ENCODE measurements around the gene TMEM178B. TPM values are rescaled to one million over a fixed set of nuclear protein-coding genes. Genes with fewer than 3 reads are reported as not detected.
"Not testable (repeated sequence)": the region's sequence is repeated elsewhere in the genome, so short reads cannot be mapped to it uniquely, and the experiment has no call there.

TMEM178B gene
- total and polyA plus RNA-seq, 3 experiments from 2014 or later: 0.02 to 1.1 (median 0.97) TPM

- Histone ChIP-seq H3K4me3 (ENCODE audit: low read length) (no peak overlapping the region), H3K9me3 (ENCODE audit: low read length) (no peaks in the 10 kb centered on the region), H3K27ac (ENCODE audit: low read depth, low read length) (no peak overlapping the region), H3K4me1 (ENCODE audit: insufficient read depth, low read length) (no peaks in the 10 kb centered on the region), H3K36me3 (ENCODE audit: insufficient read depth, low read length) (no peaks in the 10 kb centered on the region), H3K27me3 (ENCODE audit: insufficient read depth, low read length, poor library complexity, severe bottlenecking) (no peaks in the 10 kb centered on the region)
- Mint-ChIP-seq H3K4me3 (no peak overlapping the region), H3K36me3 (peaks cover 0 to 3% (median 0%) of the 10 kb centered on the region in 3 donors), H3K4me1 (peaks cover 11 to 12% (median 12%) of the 10 kb centered on the region in 3 donors), H3K27me3 (peaks cover 0 to 9% of the 10 kb centered on the region in 2 donors), H3K9me3 (no peaks in the 10 kb centered on the region), H3K27ac (no peak overlapping the region)
- CTCF ChIA-PET: no interaction called here
- POLR2A ChIA-PET: no interaction called here
- DNase-seq: no peak
These were observed 107.9 kb downstream of the TMEM178B start for GRCh38 chr7:141181812-141182211.

- Histone ChIP-seq H3K36me3 (ENCODE audit: insufficient read depth, low read length) (no peaks in the 10 kb centered on the region), H3K4me3 (ENCODE audit: low read length) (no peak overlapping the region), H3K4me1 (ENCODE audit: insufficient read depth, low read length) (no peaks in the 10 kb centered on the region), H3K27ac (ENCODE audit: low read depth, low read length) (no peak overlapping the region), H3K27me3 (ENCODE audit: insufficient read depth, low read length, poor library complexity, severe bottlenecking) (no peaks in the 10 kb centered on the region), H3K9me3 (ENCODE audit: low read length) (no peaks in the 10 kb centered on the region)
- DNase-seq: no peak
- H3K27me3 Mint-ChIP-seq: peaks cover 5 to 13% of the 10 kb centered on the region in 2 donors
- no peak overlapping the region for H3K4me3 Mint-ChIP-seq
- peak overlapping the region in 1 of 8 donors; percentile 5 for H3K27ac Mint-ChIP-seq
- no peaks in the 10 kb centered on the region for H3K9me3 Mint-ChIP-seq
- ChIA-PET POLR2A (no interaction called here), CTCF (no interaction called here)
- H3K4me1 Mint-ChIP-seq: no peaks in the 10 kb centered on the region
- peaks cover 0 to 3% (median 0%) of the 10 kb centered on the region in 3 donors for H3K36me3 Mint-ChIP-seq
These were observed 110.8 kb downstream of the TMEM178B start for GRCh38 chr7:141184532-141185190.

GRCh38 chr7:141185369-141185967 is 111.6 kb downstream of the TMEM178B start:
- no peaks in the 10 kb centered on the region for H3K4me1 ChIP-seq (ENCODE audit: insufficient read depth, low read length)
- ChIA-PET CTCF (no interaction called here), POLR2A (no interaction called here)
- Mint-ChIP-seq H3K4me1 (no peaks in the 10 kb centered on the region), H3K9me3 (no peaks in the 10 kb centered on the region), H3K36me3 (no peaks in the 10 kb centered on the region), H3K27me3 (peaks cover 6 to 14% of the 10 kb centered on the region in 2 donors), H3K27ac (no peak overlapping the region), H3K4me3 (no peak overlapping the region)
- no peak overlapping the region for H3K27ac ChIP-seq (ENCODE audit: low read depth, low read length)
- H3K4me3 ChIP-seq (ENCODE audit: low read length): no peak overlapping the region
- H3K27me3 ChIP-seq (ENCODE audit: insufficient read depth, low read length, poor library complexity, severe bottlenecking): no peaks in the 10 kb centered on the region
- no peaks in the 10 kb centered on the region for H3K9me3 ChIP-seq (ENCODE audit: low read length)
- H3K36me3 ChIP-seq (ENCODE audit: insufficient read depth, low read length): no peaks in the 10 kb centered on the region
- no peak for DNase-seq

- Histone ChIP-seq H3K27me3 (ENCODE audit: insufficient read depth, low read length, poor library complexity, severe bottlenecking) (no peaks in the 10 kb centered on the region), H3K4me1 (ENCODE audit: insufficient read depth, low read length) (no peaks in the 10 kb centered on the region), H3K4me3 (ENCODE audit: low read length) (no peak overlapping the region), H3K36me3 (ENCODE audit: insufficient read depth, low read length) (no peaks in the 10 kb centered on the region), H3K27ac (ENCODE audit: low read depth, low read length) (no peak overlapping the region), H3K9me3 (ENCODE audit: low read length) (no peaks in the 10 kb centered on the region)
- H3K36me3 Mint-ChIP-seq: no peaks in the 10 kb centered on the region
- no peak overlapping the region for H3K27ac Mint-ChIP-seq
- peaks cover 6 to 9% of the 10 kb centered on the region in 2 donors for H3K27me3 Mint-ChIP-seq
- H3K9me3 Mint-ChIP-seq: no peaks in the 10 kb centered on the region
- CTCF ChIA-PET: no interaction called here
- DNase-seq: no peak
- no peaks in the 10 kb centered on the region for H3K4me1 Mint-ChIP-seq
- no peak overlapping the region for H3K4me3 Mint-ChIP-seq
- POLR2A ChIA-PET: no interaction called here
These were observed 115.4 kb downstream of the TMEM178B start for GRCh38 chr7:141189231-141189630.

GRCh38 chr7:141190495-141190894 is 116.6 kb downstream of the TMEM178B start:
- no peaks in the 10 kb centered on the region for H3K4me1 ChIP-seq (ENCODE audit: insufficient read depth, low read length)
- no peak overlapping the region for H3K27ac ChIP-seq (ENCODE audit: low read depth, low read length)
- peaks cover 6 to 8% of the 10 kb centered on the region in 2 donors for H3K27me3 Mint-ChIP-seq
- no peaks in the 10 kb centered on the region for H3K27me3 ChIP-seq (ENCODE audit: insufficient read depth, low read length, poor library complexity, severe bottlenecking)
- H3K9me3 Mint-ChIP-seq: peaks cover 0 to 6% (median 0%) of the 10 kb centered on the region in 5 donors
- no peak overlapping the region for H3K4me3 Mint-ChIP-seq
- CTCF ChIA-PET: no interaction called here
- POLR2A ChIA-PET: no interaction called here
- no peaks in the 10 kb centered on the region for H3K9me3 ChIP-seq (ENCODE audit: low read length)
- H3K4me3 ChIP-seq (ENCODE audit: low read length): no peak overlapping the region
- H3K27ac Mint-ChIP-seq: no peak overlapping the region
- H3K4me1 Mint-ChIP-seq: no peaks in the 10 kb centered on the region
- no peaks in the 10 kb centered on the region for H3K36me3 ChIP-seq (ENCODE audit: insufficient read depth, low read length)
- no peaks in the 10 kb centered on the region for H3K36me3 Mint-ChIP-seq
- DNase-seq: no peak

- Mint-ChIP-seq H3K9me3 (peaks cover 0 to 6% (median 0%) of the 10 kb centered on the region in 5 donors), H3K36me3 (no peaks in the 10 kb centered on the region), H3K4me3 (no peak overlapping the region), H3K27ac (no peak overlapping the region), H3K27me3 (peaks cover 6% of the 10 kb centered on the region in 2 donors), H3K4me1 (no peaks in the 10 kb centered on the region)
- Histone ChIP-seq H3K9me3 (ENCODE audit: low read length) (no peaks in the 10 kb centered on the region), H3K4me1 (ENCODE audit: insufficient read depth, low read length) (no peaks in the 10 kb centered on the region), H3K36me3 (ENCODE audit: insufficient read depth, low read length) (no peaks in the 10 kb centered on the region), H3K4me3 (ENCODE audit: low read length) (no peak overlapping the region), H3K27ac (ENCODE audit: low read depth, low read length) (no peak overlapping the region), H3K27me3 (ENCODE audit: insufficient read depth, low read length, poor library complexity, severe bottlenecking) (no peaks in the 10 kb centered on the region)
- ChIA-PET POLR2A (no interaction called here), CTCF (no interaction called here)
- DNase-seq: no peak
These were observed 117.4 kb downstream of the TMEM178B start for GRCh38 chr7:141191277-141191676.

- Mint-ChIP-seq H3K27ac (no peak overlapping the region), H3K36me3 (no peaks in the 10 kb centered on the region), H3K4me3 (no peak overlapping the region), H3K27me3 (peaks cover 5 to 8% of the 10 kb centered on the region in 2 donors), H3K4me1 (no peaks in the 10 kb centered on the region), H3K9me3 (peaks cover 0 to 6% (median 0%) of the 10 kb centered on the region in 5 donors)
- H3K9me3 ChIP-seq (ENCODE audit: low read length): no peaks in the 10 kb centered on the region
- DNase-seq: no peak
- peaks cover under 1% of the 10 kb centered on the region for H3K27me3 ChIP-seq (ENCODE audit: insufficient read depth, low read length, poor library complexity, severe bottlenecking)
- POLR2A ChIA-PET: no interaction called here
- H3K4me1 ChIP-seq (ENCODE audit: insufficient read depth, low read length): no peaks in the 10 kb centered on the region
- H3K36me3 ChIP-seq (ENCODE audit: insufficient read depth, low read length): no peaks in the 10 kb centered on the region
- no peak overlapping the region for H3K4me3 ChIP-seq (ENCODE audit: low read length)
- H3K27ac ChIP-seq (ENCODE audit: low read depth, low read length): no peak overlapping the region
- CTCF ChIA-PET: no interaction called here
These were observed 119.2 kb downstream of the TMEM178B start for GRCh38 chr7:141193066-141193465.

- CTCF ChIA-PET; H3K36me3 ChIP-seq (ENCODE audit: insufficient read depth, low read length); H3K27ac Mint-ChIP-seq; H3K36me3 Mint-ChIP-seq; H3K9me3 ChIP-seq (ENCODE audit: low read length); H3K27ac ChIP-seq (ENCODE audit: low read depth, low read length); H3K9me3 Mint-ChIP-seq; H3K4me1 Mint-ChIP-seq; H3K4me3 ChIP-seq (ENCODE audit: low read length); H3K4me3 Mint-ChIP-seq; DNase-seq; H3K27me3 ChIP-seq (ENCODE audit: insufficient read depth, low read length, poor library complexity, severe bottlenecking); POLR2A ChIA-PET; H3K4me1 ChIP-seq (ENCODE audit: insufficient read depth, low read length): not testable (repeated sequence)
- H3K27me3 Mint-ChIP-seq: peaks cover 1 to 15% of the 10 kb centered on the region in 2 donors
These were observed 121.9 kb downstream of the TMEM178B start for GRCh38 chr7:141195722-141196121.
